Fibroblast of peridontal ligament (primary cell): ENCODE results near the gene PHKA2.
A peak's percentile ranks its signal among the peaks of the same experiment; 100 is the strongest.

Source experiments
- DNase-seq: peaks from one replicate; pipeline ENCODE4 v3.0.0-alpha.2; 2010; ENCODE audit errors: extremely low read depth

PHKA2 gene

GRCh38 chrX:18889346-18890048 lies 94.4 kb downstream of the PHKA2 start:
- no peak for DNase-seq

GRCh38 chrX:18888281-18888680 lies 95.6 kb downstream of the PHKA2 start:
- DNase-seq = no peak

DNA sequence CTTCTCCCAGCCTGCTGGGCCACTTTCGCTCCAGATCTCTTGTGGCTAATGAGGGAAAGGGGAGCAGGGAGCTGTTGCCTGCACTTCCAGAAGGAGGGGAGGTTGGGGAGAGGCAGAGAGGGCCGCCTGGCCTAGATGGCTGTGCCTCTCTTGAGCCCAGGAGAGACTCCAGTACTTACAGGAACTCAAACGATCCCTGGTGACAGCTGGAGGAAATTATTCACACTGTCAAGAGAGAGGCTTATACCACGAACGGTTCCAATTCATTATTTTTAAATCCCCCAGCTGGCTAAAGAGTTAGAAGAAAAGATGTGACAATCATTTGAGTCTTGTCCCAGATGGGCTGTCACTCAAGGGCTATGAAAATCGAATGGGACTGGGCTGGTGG lies 96.1 kb downstream of the PHKA2 start:
- no peak for DNase-seq

DNA sequence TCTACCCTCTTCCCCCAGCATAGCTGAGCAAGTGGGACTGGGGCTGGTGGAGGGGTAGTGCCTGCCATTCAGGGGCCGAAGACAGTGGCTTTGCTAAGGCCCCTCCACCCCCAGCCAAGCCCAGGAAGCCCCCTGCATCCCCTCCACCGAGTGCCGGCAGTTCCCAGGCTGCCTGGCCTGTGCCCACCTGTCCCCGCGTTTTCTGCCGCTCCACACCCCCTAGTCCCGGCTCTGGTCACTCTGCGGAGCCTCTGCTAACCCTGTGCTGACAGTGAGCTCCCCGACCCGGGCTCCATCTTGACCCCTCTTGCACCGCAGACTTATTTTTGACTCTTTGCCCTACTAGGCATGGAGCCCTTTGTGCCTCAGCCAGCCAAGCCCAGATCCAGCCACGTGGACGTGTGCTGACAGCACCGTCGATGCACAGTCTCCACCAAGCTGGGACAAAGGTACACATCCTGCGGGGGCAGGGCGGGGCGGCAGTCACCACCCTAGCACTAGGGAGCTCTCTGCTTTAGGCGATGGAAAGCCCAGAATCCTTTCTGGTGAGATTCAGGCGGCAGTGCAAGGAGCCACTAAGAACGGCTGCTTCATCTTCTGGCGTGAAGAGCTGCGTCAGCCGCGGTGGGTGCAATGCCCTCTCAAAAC lies 96.6 kb downstream of the PHKA2 start:
- no peak for DNase-seq

DNA sequence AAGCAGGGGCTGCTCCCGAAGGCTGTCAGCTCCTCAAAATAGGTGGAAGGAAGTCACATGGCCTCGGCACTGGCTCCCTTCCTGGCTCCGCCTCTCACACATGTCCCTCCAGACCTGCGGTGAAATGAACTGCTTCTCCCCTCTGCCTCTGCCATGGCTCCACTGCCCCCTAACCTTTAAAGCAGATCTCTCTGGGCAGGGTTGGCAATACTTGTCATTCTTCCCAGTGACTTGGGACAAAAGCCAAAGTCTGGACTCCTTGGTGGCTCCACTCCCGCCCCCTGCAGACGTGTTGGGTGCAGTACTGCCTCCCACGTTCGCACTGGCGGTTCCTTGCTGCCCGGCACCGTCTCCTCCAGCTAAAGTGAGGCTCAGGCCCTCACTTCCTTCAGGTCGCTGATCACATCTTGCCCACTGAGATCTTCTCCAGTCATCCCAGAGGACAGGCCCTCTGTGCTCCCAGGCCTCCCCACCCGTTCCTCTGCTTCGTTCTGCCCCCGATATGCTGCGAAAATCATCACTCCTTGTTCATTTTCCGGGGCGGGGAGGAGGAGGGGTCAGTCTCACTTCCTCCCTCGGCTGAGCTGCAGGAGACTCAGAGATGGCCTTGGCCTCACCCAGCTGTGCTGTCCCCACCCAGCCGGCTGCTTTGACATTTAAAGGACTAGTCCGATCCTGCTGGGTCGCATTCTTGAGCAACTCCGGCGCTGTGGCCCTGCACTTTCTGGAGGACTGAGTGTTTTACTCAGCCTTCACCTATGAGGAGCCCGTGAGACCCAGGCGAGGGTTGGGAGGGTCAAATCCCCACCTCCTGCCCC lies 97.4 kb downstream of the PHKA2 start:
- DNase-seq = peak; percentile 61

DNA sequence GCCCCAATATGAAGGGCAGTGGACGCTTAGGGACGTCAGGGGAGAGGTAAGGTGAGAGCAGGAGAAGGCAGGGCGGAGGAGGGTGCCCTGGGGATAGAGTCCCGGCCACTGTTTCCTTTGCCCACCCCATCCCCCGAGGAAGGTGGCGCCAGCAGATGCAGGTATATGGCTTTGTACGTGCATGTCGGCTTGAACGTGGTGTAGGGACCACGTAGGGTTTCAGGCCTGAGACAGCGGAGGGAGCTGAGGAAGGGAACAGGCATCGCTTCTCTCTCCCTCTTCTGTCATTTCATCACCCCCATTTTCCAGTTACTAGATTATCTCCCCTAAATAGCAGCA lies 97.9 kb downstream of the PHKA2 start:
- DNase-seq = no peak

DNA sequence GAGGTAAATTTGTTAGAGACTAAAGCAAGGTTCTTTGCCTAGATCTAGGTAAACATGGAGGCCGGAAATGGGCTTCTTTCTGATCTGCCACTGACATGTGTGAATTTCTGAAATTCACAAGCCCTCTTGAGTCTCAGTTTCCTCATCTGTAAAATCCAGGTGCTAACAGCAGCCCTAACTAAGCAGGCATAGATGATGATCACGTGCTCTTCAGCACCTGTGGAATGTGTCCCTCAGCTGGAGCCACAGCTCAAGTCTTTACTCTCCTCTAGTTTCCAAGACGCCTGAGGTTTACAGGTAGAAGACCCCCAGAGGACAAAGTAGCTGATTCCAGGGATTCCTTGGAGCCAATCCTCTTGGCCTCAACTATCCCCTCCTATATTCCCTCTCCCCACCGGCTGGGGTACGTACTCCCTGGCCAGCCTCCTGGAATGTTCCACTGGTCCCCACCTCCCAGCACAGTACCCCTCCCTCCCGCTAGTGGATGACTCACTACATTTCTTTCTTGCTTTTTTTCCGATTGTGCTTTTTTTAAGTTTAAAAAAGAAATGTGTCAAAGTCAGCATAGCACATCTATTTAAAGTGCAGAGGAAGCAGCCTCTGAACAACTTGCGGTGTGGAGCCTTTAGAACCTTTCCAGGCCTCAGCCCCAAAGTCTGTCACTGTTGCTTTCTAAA lies 98.4 kb downstream of the PHKA2 start:
- peak; percentile 14 for DNase-seq

GRCh38 chrX:18884916-18885315 lies 99.0 kb downstream of the PHKA2 start:
- DNase-seq = no peak

DNA sequence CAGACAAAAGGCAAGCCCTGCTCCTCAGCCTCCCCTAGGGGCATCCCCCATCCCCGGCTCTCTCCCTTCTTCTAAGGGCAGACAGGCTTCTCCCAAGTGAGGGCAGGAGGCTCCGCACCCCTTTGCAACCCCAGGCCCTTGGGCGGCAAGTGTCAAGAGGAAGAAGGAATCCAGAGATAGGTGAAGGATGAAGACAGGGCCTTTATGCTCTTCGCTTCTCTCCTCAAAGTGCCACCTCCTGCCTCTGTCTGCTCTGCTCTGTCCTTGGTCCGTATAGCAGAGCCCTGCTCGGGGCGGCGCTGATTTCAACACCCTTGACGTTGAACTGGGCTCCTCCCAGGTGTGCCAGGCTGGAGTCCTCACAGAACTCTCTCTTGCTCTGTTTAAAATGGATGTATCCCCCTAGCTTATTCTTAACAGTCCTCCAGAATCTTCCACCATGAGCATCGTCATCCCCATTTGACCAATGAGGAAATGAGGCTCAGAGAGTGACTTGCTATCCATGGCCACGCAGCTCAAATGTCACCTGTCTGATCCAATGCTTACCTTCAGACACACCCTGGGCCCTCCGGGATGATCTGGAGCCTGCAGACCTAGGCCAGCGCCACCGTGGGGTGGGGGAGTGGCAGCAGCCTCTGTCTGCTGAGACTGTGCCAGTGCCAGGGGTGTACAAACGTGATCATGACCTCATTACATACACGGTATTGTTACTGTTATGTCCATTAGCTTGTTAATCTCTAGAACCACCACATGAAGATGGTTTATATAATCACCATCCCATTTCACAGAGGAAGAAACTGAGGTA lies 99.8 kb downstream of the PHKA2 start:
- DNase-seq = no peak

DNA sequence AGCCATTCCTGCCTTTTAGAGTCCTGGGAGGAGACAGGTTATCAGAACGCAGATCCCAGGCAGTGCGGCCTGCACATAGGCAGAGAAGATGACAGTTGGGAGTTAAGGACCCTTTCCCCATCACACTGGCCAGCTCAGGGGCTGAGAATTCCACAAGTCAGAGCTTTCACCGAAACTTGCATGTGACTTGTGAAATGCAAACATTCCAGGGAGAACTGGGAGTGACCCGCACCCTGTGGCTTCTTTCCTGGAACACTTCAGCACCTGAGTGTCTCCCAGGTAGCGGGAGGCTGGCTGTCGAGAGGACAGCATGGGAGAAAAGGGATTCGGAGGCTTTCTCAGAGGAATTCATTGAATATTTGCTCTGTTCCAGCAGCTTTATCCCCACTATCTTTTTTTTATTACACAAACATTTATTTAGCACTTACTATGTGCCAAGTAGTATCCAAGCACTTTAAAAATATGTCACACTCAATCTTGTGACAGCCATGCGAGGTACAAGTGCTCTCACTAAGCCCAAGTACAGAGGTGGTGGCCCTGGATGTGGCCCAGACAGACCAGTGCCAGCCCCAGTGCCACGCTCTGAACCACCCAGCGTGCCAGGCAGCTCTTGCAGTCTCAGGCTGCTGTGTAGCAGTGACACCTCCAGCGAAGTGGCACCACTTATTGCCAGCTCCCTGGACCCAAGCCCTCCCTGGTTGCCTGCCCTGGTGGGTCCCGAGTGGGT lies 100.5 kb downstream of the PHKA2 start:
- no peak for DNase-seq

GRCh38 chrX:18879144-18879543 lies 104.8 kb downstream of the PHKA2 start:
- DNase-seq = no peak

DNA sequence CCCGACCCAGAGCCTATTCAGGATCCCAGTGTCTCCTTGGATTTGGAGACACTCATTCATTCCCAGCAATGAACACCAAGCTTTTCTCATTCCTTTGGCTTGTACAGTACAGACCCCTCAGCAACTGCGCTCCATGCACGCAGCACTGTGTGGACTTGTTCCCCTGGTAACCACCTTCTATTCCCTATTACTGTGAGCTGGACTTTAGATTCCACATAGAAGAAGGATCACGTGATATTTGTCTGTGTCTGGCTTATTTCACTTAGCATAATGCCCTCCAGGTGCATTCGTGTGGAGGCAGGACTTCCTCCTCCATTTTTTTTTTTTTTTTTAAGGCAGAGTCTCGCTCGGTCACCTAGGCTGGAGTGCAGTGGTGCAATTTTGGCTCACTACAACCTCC lies 106.4 kb downstream of the PHKA2 start:
- no peak for DNase-seq

GRCh38 chrX:18875256-18875878 lies 108.5 kb downstream of the PHKA2 start:
- DNase-seq = no peak

DNA sequence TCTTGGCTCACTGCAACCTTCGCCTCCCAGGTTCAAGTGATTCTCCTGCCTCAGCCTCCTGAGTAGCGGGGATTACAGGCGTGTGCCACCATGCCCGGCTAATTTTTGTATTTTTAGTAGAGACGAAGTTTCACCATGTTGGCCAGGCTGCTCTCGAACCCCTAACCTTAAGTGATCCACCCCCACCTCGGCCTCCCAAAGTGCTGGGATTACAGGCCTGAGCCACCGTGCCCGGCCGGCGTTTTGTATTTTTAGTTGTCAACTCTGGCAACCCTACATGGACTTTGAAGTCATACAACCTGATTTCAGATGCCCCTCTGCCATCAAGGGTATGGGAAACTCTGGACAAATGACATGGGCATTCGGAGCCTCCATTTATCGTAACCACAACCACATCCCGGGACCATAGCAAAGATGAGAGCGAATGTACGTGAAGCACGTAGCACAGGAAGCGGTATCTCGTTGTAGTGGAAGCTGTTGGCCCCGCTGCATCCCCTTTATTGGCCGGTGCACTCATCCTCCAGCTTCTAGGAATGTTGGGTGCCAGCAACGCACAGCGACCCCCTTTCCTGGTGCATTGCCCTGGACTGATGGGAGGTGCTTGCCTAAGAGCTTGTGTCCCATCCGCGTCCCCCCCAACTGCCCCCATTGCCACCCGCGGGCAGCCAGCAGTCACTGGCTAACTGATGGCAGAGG lies 109.2 kb downstream of the PHKA2 start:
- no peak for DNase-seq

GRCh38 chrX:18873836-18874235 lies 110.1 kb downstream of the PHKA2 start:
- DNase-seq = no peak

DNA sequence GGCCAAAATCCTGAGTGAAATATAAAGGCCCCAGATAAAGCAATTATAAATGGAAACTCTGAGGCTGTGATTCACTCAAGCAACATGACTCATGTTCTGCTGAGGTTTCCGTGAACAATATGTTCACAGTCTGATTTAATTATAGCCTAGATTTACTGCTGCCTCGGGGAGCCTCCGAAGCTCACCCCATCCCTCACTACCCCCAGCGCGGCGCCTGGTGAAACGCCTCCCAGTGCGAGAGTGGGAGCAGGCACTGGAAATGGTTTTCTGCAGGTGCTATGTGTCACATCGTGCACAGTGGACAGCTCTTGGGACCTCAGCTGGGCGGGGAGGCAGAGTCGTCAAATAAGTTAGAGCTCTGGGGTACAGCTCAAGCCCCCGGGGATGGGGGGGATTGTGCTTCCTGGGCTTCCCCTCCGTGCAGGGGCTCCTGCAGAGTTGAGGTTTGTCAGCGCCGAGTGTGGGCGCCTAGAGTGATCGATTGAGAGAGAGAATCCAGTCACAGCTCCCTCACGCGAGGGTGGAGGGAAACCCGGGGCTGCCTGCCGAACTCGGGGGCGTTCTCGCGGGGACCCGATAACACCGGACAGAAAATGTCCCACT lies 110.6 kb downstream of the PHKA2 start:
- DNase-seq = peak; percentile 72

DNA sequence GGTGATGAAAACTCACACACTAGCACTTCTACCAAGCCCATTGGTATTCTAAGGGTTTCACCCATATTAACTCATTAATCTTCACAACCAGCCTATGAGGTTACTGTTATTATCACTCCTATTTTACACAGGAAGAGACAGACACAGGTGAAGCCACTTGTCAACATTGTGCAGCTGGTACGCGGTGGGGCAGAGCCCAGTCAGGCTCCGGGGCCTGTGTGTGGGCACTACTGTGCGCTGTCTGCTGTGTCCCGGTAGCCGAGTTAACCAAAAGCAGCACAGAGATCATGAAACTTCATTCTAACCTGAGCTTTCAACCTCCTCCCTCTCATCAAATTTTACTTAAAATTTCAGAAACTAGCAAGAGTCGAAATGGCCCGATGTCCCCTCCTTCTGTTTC lies 111.3 kb downstream of the PHKA2 start:
- no peak for DNase-seq

- DNase-seq = no peak
Measured at GRCh38 chrX:18871970-18872369, 111.9 kb downstream of the PHKA2 start.

DNA sequence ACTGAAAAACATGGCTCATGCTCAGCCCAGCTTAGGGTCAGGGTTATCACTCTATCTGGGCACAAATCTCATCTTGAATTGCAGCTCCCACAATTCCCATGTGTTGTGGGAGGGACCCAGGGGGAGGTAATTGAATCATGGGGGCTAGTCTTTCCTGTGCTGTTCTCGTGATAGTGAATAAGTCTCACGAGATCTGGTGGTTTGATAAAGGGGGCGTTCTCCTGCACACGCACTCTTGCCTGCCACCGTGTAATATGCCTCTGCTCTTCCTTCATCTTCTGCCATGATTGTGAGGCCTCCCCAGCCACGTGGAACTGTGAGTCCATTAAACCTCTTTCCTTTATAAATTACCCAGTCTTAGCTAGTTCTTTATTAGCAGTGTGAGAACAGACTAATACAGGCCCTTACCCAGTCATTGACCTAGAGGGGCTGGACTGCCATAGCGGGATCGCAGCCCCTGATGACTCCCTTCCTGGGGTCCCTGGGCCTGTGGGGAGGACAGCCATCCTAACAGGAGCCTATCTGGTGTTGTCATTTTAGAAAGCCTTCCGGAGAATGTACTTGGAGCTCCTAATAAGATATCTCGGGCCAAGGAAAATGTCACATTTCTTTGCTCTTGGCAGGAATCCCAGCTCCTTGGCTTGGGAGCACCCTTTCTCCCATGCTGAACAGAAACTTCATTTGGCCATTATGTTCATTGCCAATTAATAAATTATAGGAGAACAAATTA lies 112.6 kb downstream of the PHKA2 start:
- DNase-seq = no peak
